Glomerular endothelial cell (primary cell): ENCODE data around the gene PTPRO. TPM values are rescaled to one million over a fixed set of nuclear protein-coding genes. Genes with fewer than 3 reads are reported as not detected.

Experiments used
- DNase-seq: peaks from one replicate; pipeline ENCODE4 v3.0.0-alpha.2; 2011; ENCODE audit warnings: low read depth, low spot score; ENCODE audit errors: extremely low read depth
- total RNA-seq: library from RNA; depleted of rRNA; stranded (reverse); fragments of >200 nt; gene quantifications from 2 replicates; pipeline ENCODE4 v1.2.3, GENCODE V29; 2015

The PTPRO gene
- total RNA-seq, 1 donor from 2014 or later = not detected

DNA sequence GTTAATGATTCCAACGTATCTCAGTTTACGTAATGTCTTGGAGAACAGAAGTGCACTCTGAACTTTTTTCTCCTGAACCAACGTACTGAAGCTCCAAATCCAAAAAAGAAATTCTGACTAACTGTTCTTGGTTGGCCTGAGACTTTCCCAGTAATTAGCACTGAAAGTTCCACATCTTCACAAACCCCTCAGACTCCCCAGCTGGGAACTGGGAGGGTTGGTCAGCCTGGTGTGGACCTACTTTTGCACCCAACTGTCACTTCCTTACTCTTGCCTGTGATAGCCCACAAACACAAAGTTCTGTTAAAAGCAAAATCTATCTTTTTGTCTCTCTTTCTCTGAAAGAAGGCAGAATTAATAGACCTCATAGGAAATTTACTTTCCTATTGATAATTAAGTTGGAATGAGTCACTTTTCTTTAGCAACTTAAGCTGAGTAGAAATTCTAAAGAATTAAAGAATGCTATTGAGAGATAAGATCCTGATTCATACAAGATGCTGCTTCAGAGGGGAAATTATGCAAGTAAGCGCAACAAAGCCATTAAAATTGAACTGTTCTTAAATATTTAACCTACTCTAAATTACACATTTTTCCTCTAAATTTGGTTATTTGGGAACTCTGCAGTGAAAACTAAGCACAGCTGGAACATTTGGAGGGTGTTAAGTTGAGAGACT is 311.8 kb downstream of the PTPRO start:
- no peak for DNase-seq

DNA sequence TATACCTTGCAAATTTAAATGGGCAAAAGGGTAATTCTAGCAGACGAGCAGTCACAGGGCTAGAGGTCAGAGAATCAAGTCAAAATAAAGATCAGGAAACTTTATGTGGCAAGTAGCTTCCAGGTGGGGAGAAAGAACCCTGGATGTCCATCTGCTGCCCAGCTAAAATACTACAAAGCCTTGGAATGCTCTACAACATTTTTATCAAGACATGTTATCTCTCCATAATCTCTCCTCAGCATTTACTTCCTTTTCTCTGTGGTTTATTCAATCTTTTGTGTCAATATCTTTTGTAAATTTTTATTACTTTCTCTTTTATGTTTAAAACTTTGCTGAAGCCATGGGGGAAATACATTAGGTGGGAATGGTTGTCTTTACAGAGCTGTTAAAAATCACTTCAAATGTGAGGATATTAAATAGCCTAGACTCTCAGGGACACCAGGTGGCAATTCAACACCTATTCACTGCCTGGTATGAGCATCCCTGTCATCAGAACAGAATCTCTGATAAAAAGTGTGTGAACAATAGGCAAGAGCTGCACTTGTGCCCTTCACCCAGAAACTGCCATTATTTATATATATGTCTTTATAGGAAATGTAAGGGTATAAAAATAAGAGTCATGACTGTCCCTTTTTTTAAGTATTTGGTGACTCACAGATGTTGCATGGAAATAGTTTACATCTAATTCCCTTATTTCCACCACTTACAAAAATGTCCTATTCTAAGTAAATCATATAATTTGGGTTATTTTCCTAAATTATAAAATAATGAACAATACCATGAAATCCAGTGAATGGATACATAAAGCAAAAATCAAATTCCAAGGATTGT is 314.0 kb downstream of the PTPRO start:
- no peak for DNase-seq

DNA sequence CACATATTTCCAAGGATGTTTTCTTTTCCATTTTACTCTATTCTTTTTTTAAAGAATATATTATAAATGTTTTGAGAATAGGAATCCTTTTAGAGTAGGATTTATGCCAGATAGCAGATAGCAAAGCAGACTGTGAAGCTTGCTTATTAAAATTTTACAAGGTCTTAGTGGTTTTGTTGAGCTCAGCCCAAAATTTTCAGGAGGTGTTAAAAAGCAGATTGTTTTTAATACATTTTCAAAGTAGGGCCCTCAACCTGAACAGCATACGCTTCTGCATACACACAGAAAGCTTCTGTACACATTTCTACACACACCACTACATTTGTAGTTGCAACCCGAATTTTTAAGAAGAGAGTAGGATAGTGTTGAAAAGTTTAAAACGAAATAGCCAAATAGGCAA is 315.9 kb downstream of the PTPRO start:
- DNase-seq = no peak

DNA sequence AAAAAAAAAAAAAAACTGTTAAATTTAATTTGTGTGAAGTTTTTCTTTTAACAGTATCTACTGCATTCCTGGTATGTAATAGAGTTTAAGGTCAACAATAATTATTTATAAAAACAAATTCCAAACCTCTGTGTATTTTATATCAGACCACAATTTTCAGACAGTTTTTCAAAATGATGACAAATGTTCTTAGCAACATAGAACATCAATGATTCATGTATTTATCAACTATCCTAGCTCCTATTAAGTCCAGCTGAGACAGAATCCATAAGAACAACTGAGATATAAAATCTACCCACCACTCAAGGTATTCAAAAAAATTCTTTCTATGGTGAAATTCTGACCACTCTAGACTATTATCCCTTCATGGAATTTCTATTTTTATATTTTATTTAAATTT is 322.4 kb downstream of the PTPRO start:
- no peak for DNase-seq

DNA sequence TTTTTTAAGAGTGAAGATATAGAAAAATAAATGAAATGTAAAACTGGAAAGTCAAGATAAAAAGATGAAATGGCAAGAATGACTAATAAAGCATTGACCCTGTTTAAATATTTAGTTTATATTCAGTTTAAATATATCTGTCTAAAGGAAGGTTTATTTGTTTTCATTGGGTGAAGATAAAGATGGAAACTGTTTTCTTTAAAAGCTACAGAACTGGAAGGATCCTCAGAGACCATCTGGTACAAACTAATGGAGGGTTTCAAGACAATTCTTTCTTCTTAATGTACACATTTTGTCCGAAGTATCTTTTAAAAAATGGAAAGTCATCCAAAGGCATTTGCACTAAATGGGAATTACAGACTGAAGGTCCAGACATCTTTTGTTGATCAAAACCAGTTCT is 324.3 kb downstream of the PTPRO start:
- no peak for DNase-seq

Other genes with a start within 250 kb of the PTPRO start
- not detected in 2 replicates for gene RERG, start 101.1 kb upstream of the PTPRO start, total RNA-seq